ENCODE data around the gene MAGEA6.

The MAGEA6 gene

GRCh38 chrX:152733261-152733975 is 36.1 kb downstream of the MAGEA6 start, which contains the start of the genes CSAG1 and MAGEA12:
Gene CSAG1 (minus strand): TSS chrX:152733721. CDS start chrX:152732460, 1,261 bp downstream.
Gene MAGEA12 (plus strand): TSS chrX:152733757. CDS start chrX:152736162, 2,405 bp downstream.
- peak; percentile 91 for DNase-seq

GRCh38 chrX:152725409-152725808 is 44.1 kb downstream of the MAGEA6 start:
- DNase-seq, result no peak

Measured in NCI-H69 (cell line).